Ishikawa (cell line): ENCODE measurements around the gene ADH1A.

ENCODE experiments used
- CEBPB ChIP-seq: IDR thresholded peaks from 2 replicates; pipeline ENCODE4 v1.6.1; 2012
- CREB1 ChIP-seq: IDR thresholded peaks from 2 replicates; pipeline ENCODE4 v1.6.1; 2012; ENCODE audit warnings: low read depth
- EGR1 ChIP-seq: IDR thresholded peaks from 2 replicates; pipeline ENCODE4 v1.6.1; 2012
- EP300 ChIP-seq: IDR thresholded peaks from 2 replicates; pipeline ENCODE4 v1.6.1; 2012; ENCODE audit warnings: borderline replicate concordance
- FOXM1 ChIP-seq: IDR thresholded peaks from 2 replicates; pipeline ENCODE4 v1.6.1; 2012; ENCODE audit warnings: low read depth, borderline replicate concordance
- NFIC ChIP-seq: IDR thresholded peaks from 2 replicates; pipeline ENCODE4 v1.6.1; 2012
- RAD21 ChIP-seq: IDR thresholded peaks from 2 replicates; pipeline ENCODE4 v1.6.1; 2012; ENCODE audit warnings: low read depth
- TAF1 ChIP-seq: IDR thresholded peaks from 2 replicates; pipeline ENCODE4 v1.6.1; 2012; ENCODE audit warnings: low read depth, mild to moderate bottlenecking
- TCF12 ChIP-seq: IDR thresholded peaks from 2 replicates; pipeline ENCODE4 v1.6.1; 2012; ENCODE audit warnings: low read depth
- TEAD4 ChIP-seq: IDR thresholded peaks from 2 replicates; pipeline ENCODE4 v1.6.1; 2012
- YY1 ChIP-seq: IDR thresholded peaks from 2 replicates; pipeline ENCODE4 v1.6.1; 2012; ENCODE audit warnings: low read depth
- ZBTB7A ChIP-seq: IDR thresholded peaks from 2 replicates; pipeline ENCODE4 v1.6.1; 2012; ENCODE audit warnings: low read depth
- TF ChIP-seq, protein P1 (sequence below): IDR thresholded peaks from 2 replicates; pipeline ENCODE4 v1.6.1; 2012
- TF ChIP-seq, protein P2 (sequence below): IDR thresholded peaks from 2 replicates; pipeline ENCODE4 v1.6.1; 2012
- TF ChIP-seq, protein P3 (sequence below): IDR thresholded peaks from 2 replicates; pipeline ENCODE4 v1.6.1; 2012; ENCODE audit warnings: low read depth, mild to moderate bottlenecking

ADH1A gene

DNA sequence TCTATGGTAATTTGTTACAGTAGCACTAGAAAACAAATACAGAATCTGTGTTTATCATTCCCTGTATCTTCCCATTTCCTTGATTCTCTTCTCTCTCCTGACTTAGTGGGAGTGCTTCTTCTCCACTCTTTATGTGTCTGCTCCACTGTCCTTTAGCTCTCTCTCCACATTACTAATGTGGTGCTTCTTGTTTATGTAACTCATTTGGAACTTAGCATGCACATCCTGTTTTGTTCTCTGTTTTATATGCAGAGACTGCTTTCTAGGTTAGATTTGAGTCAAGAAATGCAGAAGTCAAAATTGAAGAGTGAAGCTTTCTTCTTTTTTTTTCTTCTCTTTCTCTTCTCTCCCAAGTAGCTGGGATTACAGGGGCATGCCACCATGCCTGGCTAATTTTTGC, 25.9 kb downstream of the ADH1A start:
- TF ChIP-seq, protein P1, sequence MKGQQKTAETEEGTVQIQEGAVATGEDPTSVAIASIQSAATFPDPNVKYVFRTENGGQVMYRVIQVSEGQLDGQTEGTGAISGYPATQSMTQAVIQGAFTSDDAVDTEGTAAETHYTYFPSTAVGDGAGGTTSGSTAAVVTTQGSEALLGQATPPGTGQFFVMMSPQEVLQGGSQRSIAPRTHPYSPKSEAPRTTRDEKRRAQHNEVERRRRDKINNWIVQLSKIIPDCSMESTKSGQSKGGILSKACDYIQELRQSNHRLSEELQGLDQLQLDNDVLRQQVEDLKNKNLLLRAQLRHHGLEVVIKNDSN, result no peak
- TF ChIP-seq NFIC (no peak), ZBTB7A (no peak), FOXM1 (no peak), TCF12 (no peak), CREB1 (no peak), TEAD4 (no peak)

DNA sequence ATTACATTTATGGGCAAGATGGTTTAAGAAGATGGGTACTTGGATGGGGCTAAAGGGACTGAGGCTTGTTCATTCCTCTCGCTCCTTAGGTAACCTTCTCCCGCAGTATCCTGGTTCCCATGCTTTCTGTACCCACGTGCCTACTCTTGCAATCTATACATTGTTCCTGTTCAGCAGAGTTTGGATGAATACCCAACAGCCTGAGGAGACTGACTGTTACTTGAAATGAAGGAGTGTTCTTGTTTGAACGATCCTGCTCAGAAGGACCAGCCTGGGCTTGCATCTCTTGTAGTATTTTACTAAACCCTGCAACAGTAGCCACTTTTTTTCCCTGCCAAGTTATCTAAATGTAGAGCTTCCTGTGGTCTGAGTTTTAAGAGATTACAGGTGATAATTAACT, 38.0 kb downstream of the ADH1A start:
- TF ChIP-seq TAF1 (no peak), ZBTB7A (no peak), TCF12 (no peak), FOXM1 (no peak), YY1 (no peak), RAD21 (no peak), CREB1 (no peak), EP300 (no peak), EGR1 (no peak), TEAD4 (no peak), CEBPB (no peak), NFIC (no peak)
- TF ChIP-seq, protein P2, sequence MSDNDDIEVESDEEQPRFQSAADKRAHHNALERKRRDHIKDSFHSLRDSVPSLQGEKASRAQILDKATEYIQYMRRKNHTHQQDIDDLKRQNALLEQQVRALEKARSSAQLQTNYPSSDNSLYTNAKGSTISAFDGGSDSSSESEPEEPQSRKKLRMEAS, result no peak
- TF ChIP-seq, protein P3, sequence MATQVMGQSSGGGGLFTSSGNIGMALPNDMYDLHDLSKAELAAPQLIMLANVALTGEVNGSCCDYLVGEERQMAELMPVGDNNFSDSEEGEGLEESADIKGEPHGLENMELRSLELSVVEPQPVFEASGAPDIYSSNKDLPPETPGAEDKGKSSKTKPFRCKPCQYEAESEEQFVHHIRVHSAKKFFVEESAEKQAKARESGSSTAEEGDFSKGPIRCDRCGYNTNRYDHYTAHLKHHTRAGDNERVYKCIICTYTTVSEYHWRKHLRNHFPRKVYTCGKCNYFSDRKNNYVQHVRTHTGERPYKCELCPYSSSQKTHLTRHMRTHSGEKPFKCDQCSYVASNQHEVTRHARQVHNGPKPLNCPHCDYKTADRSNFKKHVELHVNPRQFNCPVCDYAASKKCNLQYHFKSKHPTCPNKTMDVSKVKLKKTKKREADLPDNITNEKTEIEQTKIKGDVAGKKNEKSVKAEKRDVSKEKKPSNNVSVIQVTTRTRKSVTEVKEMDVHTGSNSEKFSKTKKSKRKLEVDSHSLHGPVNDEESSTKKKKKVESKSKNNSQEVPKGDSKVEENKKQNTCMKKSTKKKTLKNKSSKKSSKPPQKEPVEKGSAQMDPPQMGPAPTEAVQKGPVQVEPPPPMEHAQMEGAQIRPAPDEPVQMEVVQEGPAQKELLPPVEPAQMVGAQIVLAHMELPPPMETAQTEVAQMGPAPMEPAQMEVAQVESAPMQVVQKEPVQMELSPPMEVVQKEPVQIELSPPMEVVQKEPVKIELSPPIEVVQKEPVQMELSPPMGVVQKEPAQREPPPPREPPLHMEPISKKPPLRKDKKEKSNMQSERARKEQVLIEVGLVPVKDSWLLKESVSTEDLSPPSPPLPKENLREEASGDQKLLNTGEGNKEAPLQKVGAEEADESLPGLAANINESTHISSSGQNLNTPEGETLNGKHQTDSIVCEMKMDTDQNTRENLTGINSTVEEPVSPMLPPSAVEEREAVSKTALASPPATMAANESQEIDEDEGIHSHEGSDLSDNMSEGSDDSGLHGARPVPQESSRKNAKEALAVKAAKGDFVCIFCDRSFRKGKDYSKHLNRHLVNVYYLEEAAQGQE, result no peak
- TF ChIP-seq, protein P1, result no peak

DNA sequence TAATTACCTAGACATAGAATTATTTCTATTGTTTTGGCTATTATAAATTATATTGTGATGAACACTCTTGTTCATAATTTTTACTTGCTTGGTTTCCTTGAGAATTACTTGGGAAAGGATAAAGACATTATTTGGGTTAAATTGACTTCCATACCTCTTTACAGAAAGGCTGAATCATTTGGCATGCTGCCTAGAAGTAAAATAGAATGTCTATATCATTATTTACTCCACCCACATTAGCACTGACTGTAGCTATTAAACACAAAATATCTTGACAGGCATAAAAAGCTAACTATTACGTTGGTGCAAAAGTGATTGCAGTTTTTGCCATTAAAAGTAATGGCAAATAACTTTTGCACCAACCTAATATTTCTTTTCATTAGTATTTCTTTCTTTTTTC, 42.1 kb downstream of the ADH1A start:
- TF ChIP-seq RAD21 (no peak), CREB1 (no peak), TCF12 (no peak), TAF1 (no peak), EP300 (no peak), TEAD4 (no peak)
- TF ChIP-seq, protein P2, result no peak
- TF ChIP-seq, protein P1, result no peak
- TF ChIP-seq, protein P3, result no peak

DNA sequence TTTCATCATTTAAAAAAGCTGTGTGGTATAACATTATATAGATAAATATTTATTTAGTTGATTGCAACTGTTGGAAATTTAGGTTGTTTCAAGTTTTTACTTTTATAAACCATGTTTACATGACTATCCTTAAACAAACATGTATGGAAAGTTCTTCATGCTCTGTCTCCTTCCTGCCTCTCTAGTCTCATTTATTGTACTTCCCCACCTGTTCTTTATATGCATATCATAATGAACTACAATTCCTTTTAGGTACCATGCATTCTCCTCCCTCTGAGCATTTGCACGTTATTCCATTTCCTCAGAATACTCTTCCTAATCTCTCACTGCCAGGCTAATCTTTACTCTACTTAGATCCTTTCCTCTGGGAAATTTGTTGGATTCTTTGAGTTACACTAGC, 54.8 kb downstream of the ADH1A start:
- TF ChIP-seq CREB1 (no peak), TEAD4 (no peak), YY1 (no peak), RAD21 (no peak), EP300 (no peak), TAF1 (no peak), TCF12 (no peak), CEBPB (no peak), FOXM1 (no peak), ZBTB7A (no peak), NFIC (no peak)
- TF ChIP-seq, protein P1, result no peak

DNA sequence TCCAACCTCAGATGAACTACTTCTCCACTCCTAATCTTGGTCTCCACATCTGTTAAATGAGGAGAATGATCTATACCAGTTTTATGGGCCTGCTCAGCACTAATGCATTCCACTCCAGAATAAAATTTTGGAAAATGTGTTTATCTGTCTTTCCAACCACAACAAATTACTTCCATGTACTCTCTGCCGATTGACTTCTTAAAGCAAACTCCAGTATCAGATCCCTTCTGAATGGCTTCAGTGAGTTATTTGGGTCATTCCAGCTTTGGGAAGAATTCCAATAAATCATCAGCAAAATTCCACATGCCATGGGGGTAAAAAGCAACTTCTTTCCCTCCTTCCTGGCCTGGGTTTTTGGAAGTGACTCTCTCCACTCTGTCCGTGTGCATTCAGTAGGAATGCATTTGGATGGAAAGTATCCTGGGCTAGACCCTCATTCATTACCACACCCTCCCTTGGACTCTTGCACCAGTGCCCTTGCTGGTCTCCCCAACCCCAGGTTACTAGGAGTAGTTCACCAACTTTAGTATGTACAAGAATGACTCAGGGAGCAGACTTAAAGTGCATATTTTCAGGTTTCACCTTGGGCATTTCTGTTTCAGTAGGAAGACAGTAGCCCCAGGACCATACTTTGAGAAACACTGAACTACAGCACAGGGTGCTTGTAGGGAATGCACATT, 56.3 kb downstream of the ADH1A start:
- TF ChIP-seq NFIC, result no peak
